Heart left ventricle (tissue), 16 donors: Measurements from ENCODE around the gene UBE2L3. TPM values are rescaled to one million over a fixed set of nuclear protein-coding genes. Genes with fewer than 3 reads are reported as not detected.

ENCODE experiments used
- ATAC-seq, 4 donors: fragments of 200-7000 bp; cut with Tn5 transposase; one replicate each; pipeline ENCODE4 v1.9.1; 2020 to 2022; ENCODE audit warnings: moderate library complexity in 4 of 4, mild to moderate bottlenecking in 3 of 4, moderate number of reproducible peaks in 1 of 4
- DNase-seq, 5 donors: peaks; one replicate each; pipeline ENCODE4 v3.0.0-alpha.2; 2020
- H3K27ac ChIP-seq, 12 donors: fragments of 200-600 bp; sonication (generic) in 4 of 12; one replicate each; pipeline versions ENCODE4 v1.5.0 to v1.8.0; 2016 to 2022; ENCODE audit warnings: mild to moderate bottlenecking in 2 of 12
- H3K27me3 ChIP-seq, 9 donors: fragments of 200-600 bp; sonication (generic) in 2 of 9; one replicate each; pipeline versions ENCODE4 v1.5.1 to v1.8.0; 2016 to 2022; ENCODE audit warnings: mild to moderate bottlenecking in 3 of 9
- H3K36me3 ChIP-seq, 9 donors: fragments of 200-600 bp; sonication (generic) in 2 of 9; one replicate each; pipeline versions ENCODE4 v1.5.0 to v1.8.0; 2018 to 2022; ENCODE audit warnings: mild to moderate bottlenecking in 2 of 9
- H3K4me1 ChIP-seq, 12 donors: fragments of 200-600 bp; sonication (generic) in 4 of 12; one replicate each; pipeline versions ENCODE4 v1.5.0 to v1.8.0; 2016 to 2022; ENCODE audit warnings: mild to moderate bottlenecking in 3 of 12
- H3K4me3 ChIP-seq, 12 donors: fragments of 200-600 bp; sonication (generic) in 4 of 12; one replicate each; pipeline versions ENCODE4 v1.5.0 to v1.8.0; 2017 to 2022; ENCODE audit warnings: mild to moderate bottlenecking in 9 of 12, moderate library complexity in 4 of 12
- H3K9me3 ChIP-seq, 12 donors: fragments of 200-600 bp; sonication (generic) in 4 of 12; one replicate each; pipeline versions ENCODE4 v1.5.0 to v1.8.0; 2016 to 2022; ENCODE audit warnings: mild to moderate bottlenecking in 1 of 12
- POLR2A ChIP-seq, 2 donors: fragments of 450-650 bp; IDR thresholded peaks; one replicate each; pipeline ENCODE4 v1.6.1; 2017; ENCODE audit warnings: antibody characterized with exemption in 2 of 2, mild to moderate bottlenecking in 2 of 2, moderate library complexity in 2 of 2
- WGBS, 4 donors: extraction: QIAGEN DNeasy Blood & Tissue Kit in 2 of 4; methylation state at CpG; one replicate each; pipeline versions ENCODE4 v1.1.5 to v1.1.7; 2013 to 2018; 5-methylcytosine and 5-hydroxymethylcytosine counted together
- intact Hi-C, 10 donors: fragments of 100-400 bp; cut with DNase I; formaldehyde crosslinking; loops; one replicate each; pipeline versions ENCODE4 v1.11.1 to v1.14.2; 2022
- polyA plus RNA-seq, 2 donors: library from polyadenylated mRNA; stranded (reverse); fragments of 200-250 nt; gene quantifications; one replicate each; pipeline ENCODE4 v1.2.3, GENCODE V29; 2013
- total RNA-seq, 9 donors: library from RNA; depleted of rRNA in 2 of 9; stranded (reverse); fragments of >200 nt in 2 of 9; fragmentation: NEBNext Ultra II Directional in 3 of 9; extraction: Animal tissue kit (Norgen Biotek cat#: 25700) in 3 of 9; gene quantifications; one replicate each; pipeline versions ENCODE4 v1.1.0 to v1.2.4, GENCODE V29; 2016 to 2023
- TF ChIP-seq, protein P1 (sequence below), 12 donors: fragments of 200-600 bp; sonication (generic) in 4 of 12; IDR thresholded peaks; one replicate each; pipeline versions ENCODE4 v1.5.0 to v1.8.0; 2018 to 2022; ENCODE audit warnings: antibody characterized with exemption in 12 of 12, mild to moderate bottlenecking in 5 of 12
- donor health status: ischemic (EF 13 %, LVEDD 7.1; RV severe dilation, severe dysfunction).
- donor health status: healthy with polysubstance abuse.
- donor health status: DM: no; HTN: yes; CAD: no.
- donor health status: DM: no; HTN: no; CAD: no.
- donor health status: ischemic (EF 25% LVEDD 6.9; RV normal size, moderate dysfunction).
- donor health status: ischemic (EF 25% LVEDD 5.7; RV mildly dilated, moderate dysfunction).
- donor health status: healthy.
- donor health status: DM: yes; HTN: yes; CAD: no.
- donor health status: ischemic (EF 35%, LVEDD 5.7; RV mildly dilated, moderate dysfunction).
- donor health status: nonischemic (EF 11% LVEDD 7.7; RV severe dilation, severe dysfunction).
- donor health status: DM: yes; HTN: yes; CAD: no.
- donor health status: PGD.
- donor health status: ischemic (EF 29% LVEDD 5.4; RV normal size, mild dysfunction).
- donor health status: nonischemic (EF 23%, LVEDD 6.1; RV moderate dilation, normal function).

UBE2L3 gene
- total and polyA plus RNA-seq, 11 donors = 42.9 to 73.1 (median 54.7) TPM

DNA sequence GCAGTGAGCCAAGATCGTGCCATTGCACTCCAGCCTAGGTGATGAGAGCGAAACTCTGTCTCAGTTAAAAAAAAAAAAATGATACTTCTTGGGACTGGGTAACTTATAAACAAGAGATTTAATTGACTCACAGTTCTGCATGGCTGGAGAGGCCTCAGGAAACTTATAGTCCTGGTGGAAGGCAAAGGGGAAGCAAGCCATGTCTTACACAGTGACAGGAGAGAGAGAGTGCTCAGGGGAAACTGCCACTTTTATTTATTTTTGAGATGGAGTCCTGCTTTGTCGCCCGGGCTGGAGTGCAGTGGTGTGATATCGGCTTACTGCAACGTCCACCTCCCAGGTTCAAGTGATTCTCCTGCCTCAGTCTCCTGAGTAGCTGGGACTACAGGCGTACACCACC lies 82.8 kb downstream of the UBE2L3 start:
- ATAC-seq = no peak
- H3K27me3 ChIP-seq = no peaks in the 10 kb centered on the region
- no peak overlapping the region for H3K4me3 ChIP-seq
- no peak for DNase-seq
- intact Hi-C loops = loop anchor here in 1 of 10 donors (5.0 kb wide), 1 partner anchor 48 kb away; no protein-coding TSS in a partner anchor
- no peaks in the 10 kb centered on the region for H3K9me3 ChIP-seq
- no peak overlapping the region for H3K27ac ChIP-seq
- 94 to 97% (median 96%) methylated on average over 7 of the region's 7 CpGs for WGBS, 4 donors
- TF ChIP-seq, protein P1, sequence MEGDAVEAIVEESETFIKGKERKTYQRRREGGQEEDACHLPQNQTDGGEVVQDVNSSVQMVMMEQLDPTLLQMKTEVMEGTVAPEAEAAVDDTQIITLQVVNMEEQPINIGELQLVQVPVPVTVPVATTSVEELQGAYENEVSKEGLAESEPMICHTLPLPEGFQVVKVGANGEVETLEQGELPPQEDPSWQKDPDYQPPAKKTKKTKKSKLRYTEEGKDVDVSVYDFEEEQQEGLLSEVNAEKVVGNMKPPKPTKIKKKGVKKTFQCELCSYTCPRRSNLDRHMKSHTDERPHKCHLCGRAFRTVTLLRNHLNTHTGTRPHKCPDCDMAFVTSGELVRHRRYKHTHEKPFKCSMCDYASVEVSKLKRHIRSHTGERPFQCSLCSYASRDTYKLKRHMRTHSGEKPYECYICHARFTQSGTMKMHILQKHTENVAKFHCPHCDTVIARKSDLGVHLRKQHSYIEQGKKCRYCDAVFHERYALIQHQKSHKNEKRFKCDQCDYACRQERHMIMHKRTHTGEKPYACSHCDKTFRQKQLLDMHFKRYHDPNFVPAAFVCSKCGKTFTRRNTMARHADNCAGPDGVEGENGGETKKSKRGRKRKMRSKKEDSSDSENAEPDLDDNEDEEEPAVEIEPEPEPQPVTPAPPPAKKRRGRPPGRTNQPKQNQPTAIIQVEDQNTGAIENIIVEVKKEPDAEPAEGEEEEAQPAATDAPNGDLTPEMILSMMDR (IDR thresholded peaks at IDR 0.05) = no peak
- TF ChIP-seq POLR2A (IDR thresholded peaks at IDR 0.05) = no peak
- peaks cover 0 to 26% (median 4%) of the 10 kb centered on the region in 9 donors for H3K36me3 ChIP-seq
- peaks cover 0 to 30% (median 18%) of the 10 kb centered on the region in 12 donors for H3K4me1 ChIP-seq

DNA sequence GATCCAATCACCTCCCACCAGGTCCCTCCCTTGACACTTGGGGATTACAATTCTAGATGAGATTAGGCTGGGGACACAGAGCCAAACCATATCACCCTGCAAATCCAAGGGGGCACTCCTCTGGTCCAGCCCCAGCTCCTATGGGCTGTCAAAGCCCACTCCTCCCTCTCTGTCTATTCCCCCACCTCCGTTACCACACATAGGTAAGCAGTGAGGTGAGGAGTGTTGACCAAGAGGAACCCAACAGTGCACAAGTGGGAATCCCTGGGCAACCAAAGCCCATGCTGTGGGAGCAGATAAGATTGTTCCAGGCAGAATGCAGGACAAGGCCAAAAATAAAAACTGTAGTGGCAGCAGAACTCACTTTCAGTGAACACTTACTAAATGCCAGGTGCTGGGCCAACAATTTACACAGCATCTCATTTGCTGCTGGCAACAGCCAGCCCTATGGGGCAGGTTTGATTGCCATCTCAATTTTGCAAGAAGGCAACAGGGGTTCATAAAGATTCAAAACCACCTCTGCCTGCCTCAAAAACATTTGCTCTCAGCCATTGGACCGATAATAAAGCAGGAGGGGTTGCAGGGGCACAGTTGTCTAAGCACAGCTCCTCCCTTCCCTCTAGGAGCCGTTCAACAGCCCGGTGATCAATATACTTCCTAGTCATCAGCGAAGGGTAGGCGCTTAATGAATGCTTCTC lies 83.5 kb downstream of the UBE2L3 start:
- peak; percentile 17 to 35 (median 33) for ATAC-seq
- DNase-seq = no peak
- Histone ChIP-seq H3K9me3 (no peaks in the 10 kb centered on the region), H3K27ac (no peak overlapping the region), H3K36me3 (peaks cover 0 to 22% (median 0%) of the 10 kb centered on the region in 9 donors), H3K4me3 (peak overlapping the region in 10 of 12 donors; percentile 46 to 83 (median 62)), H3K27me3 (no peaks in the 10 kb centered on the region), H3K4me1 (peaks cover 0 to 30% (median 18%) of the 10 kb centered on the region in 12 donors)
- TF ChIP-seq, protein P1 (IDR thresholded peaks at IDR 0.05) = no peak
- TF ChIP-seq POLR2A (IDR thresholded peaks at IDR 0.05) = no peak
- 10 to 19% (median 15%) methylated on average over 6 of the region's 6 CpGs for WGBS, 4 donors
- intact Hi-C loops = loop anchor here in 1 of 10 donors (5.0 kb wide), 1 partner anchor 49 kb away; no protein-coding TSS in a partner anchor

DNA sequence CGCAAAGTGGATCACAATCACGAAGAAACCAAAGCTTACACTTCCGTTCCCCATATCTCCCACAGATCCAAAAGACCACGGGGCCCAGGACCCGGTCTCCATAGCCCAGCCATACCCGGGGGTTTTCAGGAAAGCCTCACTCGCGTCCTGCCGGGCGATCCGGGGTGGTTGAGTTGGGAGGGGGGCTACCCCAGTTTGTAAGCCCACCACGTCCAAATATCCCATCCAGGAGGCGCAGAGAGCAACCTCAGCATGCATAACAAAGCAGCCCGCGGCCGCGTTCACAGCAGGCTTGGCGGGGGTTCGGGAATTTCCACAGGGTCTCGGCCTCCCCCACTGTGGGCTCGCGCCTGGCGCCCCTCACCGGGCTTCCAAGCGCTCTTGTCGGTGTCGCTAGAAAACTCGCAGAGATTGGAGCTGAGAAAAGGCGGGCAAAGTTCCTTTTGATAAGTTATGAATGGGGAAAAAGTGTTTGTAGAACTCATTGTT lies 84.1 kb downstream of the UBE2L3 start:
- WGBS, 4 donors = 0 to 1% (median 1%) methylated on average over 14 to 29 of the region's 29 CpGs
- Histone ChIP-seq H3K36me3 (peaks cover 0 to 17% (median 0%) of the 10 kb centered on the region in 9 donors), H3K27ac (peak overlapping the region in 2 of 12 donors; percentile 0 to 42), H3K4me3 (peak overlapping the region; percentile 37 to 83 (median 60)), H3K27me3 (no peaks in the 10 kb centered on the region), H3K9me3 (no peaks in the 10 kb centered on the region), H3K4me1 (peaks cover 0 to 26% (median 18%) of the 10 kb centered on the region in 12 donors)
- no peak for TF ChIP-seq POLR2A (IDR thresholded peaks at IDR 0.05)
- TF ChIP-seq, protein P1 (IDR thresholded peaks at IDR 0.05) = no peak
- no peak for DNase-seq
- peak; percentile 1 to 19 (median 15) for ATAC-seq
- intact Hi-C loops = loop anchor here in 1 of 10 donors (5.0 kb wide), 1 partner anchor 49 kb away; no protein-coding TSS in a partner anchor

DNA sequence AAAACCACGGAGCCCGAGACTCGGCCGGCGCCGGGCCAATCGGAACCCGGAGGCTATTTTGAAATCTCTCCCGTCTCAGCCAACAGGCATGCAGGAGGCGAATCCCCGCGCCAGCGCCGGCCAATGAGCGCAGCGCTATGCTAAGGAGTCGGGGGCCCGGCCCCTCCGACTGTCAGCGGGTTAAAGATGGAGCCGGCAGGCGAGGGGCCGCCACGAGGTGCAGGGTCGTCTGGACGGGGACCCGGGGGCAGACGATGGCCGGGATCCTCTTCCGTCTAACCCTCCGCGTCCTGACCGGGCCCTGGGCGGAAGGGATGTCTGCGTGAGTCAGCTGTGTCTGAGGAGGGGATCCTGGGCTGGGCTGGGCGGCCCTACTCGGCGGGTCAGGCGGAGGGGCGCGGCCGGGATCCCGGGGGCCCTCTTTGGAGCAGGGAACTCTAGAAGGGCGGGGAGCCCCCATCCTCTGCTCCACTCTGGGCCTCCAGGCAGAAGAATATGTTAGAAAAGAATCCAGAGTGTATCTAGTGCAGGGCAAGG lies 84.6 kb downstream of the UBE2L3 start:
- peak; percentile 87 to 94 (median 89) for DNase-seq
- intact Hi-C loops = loop anchor here in 1 of 10 donors (5.0 kb wide), 1 partner anchor 50 kb away; no protein-coding TSS in a partner anchor
- Histone ChIP-seq H3K9me3 (no peaks in the 10 kb centered on the region), H3K4me1 (peaks cover 0 to 23% (median 18%) of the 10 kb centered on the region in 12 donors), H3K27me3 (peaks cover 0 to 5% (median 0%) of the 10 kb centered on the region in 9 donors), H3K4me3 (peak overlapping the region; percentile 37 to 83 (median 60)), H3K27ac (peak overlapping the region in 3 of 12 donors; percentile 0 to 42 (median 3)), H3K36me3 (peaks cover 0 to 16% (median 0%) of the 10 kb centered on the region in 9 donors)
- TF ChIP-seq, protein P1 (IDR thresholded peaks at IDR 0.05) = no peak
- TF ChIP-seq POLR2A (IDR thresholded peaks at IDR 0.05) = no peak
- 0% methylated on average over 19 to 44 of the region's 44 CpGs for WGBS, 4 donors
- ATAC-seq = peak; percentile 82 to 94 (median 92)
